ENCODE data around the gene SHMT1. TPM values are rescaled to one million over a fixed set of nuclear protein-coding genes. Genes with fewer than 3 reads are reported as not detected.
"Not testable (repeated sequence)": the region's sequence is repeated elsewhere in the genome, so short reads cannot be mapped to it uniquely, and the experiment has no call there.

SHMT1 gene
- total and polyA plus RNA-seq, 2 experiments from 2014 or later: 30.4 to 36.2 TPM

GRCh38 chr17:18314059-18314730 lies 49.2 kb downstream of the SHMT1 start:
- peak overlapping the region; percentile 92 for H3K27ac ChIP-seq
- no peaks in the 10 kb centered on the region for H3K36me3 ChIP-seq (replicated peaks; ENCODE audit: insufficient read depth, low read depth)
- H2AFZ ChIP-seq: peak overlapping the region; percentile 72
- H3K9me2 ChIP-seq (replicated peaks; ENCODE audit: insufficient read depth): no peaks in the 10 kb centered on the region
- peaks cover 2% of the 10 kb centered on the region for H4K20me1 ChIP-seq (ENCODE audit: insufficient read depth, poor library complexity, severe bottlenecking)
- peaks cover 81% of the 10 kb centered on the region for H3K79me2 ChIP-seq
- 1% methylated on average over 39 of the region's 39 CpGs for WGBS (ENCODE audit: low lambda C conversion rate, missing lambda C conversion rate)
- H3K4me1 ChIP-seq (ENCODE audit: insufficient read depth): peaks cover 50% of the 10 kb centered on the region
- DNase-seq (ENCODE audit: low spot score): no peak
- no peaks in the 10 kb centered on the region for H3K27me3 ChIP-seq
- TF ChIP-seq EZH2 (IDR thresholded peaks at IDR 0.05; ENCODE audit: borderline replicate concordance): no peak
- TF ChIP-seq, protein P1, sequence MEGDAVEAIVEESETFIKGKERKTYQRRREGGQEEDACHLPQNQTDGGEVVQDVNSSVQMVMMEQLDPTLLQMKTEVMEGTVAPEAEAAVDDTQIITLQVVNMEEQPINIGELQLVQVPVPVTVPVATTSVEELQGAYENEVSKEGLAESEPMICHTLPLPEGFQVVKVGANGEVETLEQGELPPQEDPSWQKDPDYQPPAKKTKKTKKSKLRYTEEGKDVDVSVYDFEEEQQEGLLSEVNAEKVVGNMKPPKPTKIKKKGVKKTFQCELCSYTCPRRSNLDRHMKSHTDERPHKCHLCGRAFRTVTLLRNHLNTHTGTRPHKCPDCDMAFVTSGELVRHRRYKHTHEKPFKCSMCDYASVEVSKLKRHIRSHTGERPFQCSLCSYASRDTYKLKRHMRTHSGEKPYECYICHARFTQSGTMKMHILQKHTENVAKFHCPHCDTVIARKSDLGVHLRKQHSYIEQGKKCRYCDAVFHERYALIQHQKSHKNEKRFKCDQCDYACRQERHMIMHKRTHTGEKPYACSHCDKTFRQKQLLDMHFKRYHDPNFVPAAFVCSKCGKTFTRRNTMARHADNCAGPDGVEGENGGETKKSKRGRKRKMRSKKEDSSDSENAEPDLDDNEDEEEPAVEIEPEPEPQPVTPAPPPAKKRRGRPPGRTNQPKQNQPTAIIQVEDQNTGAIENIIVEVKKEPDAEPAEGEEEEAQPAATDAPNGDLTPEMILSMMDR (IDR thresholded peaks at IDR 0.05; ENCODE audit: poor library complexity): peak; percentile 1
- H3K4me2 ChIP-seq: peak overlapping the region; percentile 93
- H3K4me3 ChIP-seq: peak overlapping the region; percentile 35
- no peaks in the 10 kb centered on the region for H3K9me3 ChIP-seq (ENCODE audit: low read depth)

GRCh38 chr17:18309202-18309601 lies 54.1 kb downstream of the SHMT1 start:
- Histone ChIP-seq H3K36me3 (replicated peaks; ENCODE audit: insufficient read depth, low read depth) (no peaks in the 10 kb centered on the region), H3K9me3 (ENCODE audit: low read depth) (no peaks in the 10 kb centered on the region), H3K4me2 (no peak overlapping the region), H3K4me1 (ENCODE audit: insufficient read depth) (peaks cover 16% of the 10 kb centered on the region), H3K9me2 (replicated peaks; ENCODE audit: insufficient read depth) (no peaks in the 10 kb centered on the region), H3K79me2 (peaks cover 48% of the 10 kb centered on the region), H3K4me3 (no peak overlapping the region), H4K20me1 (ENCODE audit: insufficient read depth, poor library complexity, severe bottlenecking) (no peaks in the 10 kb centered on the region), H2AFZ (no peak overlapping the region), H3K27me3 (no peaks in the 10 kb centered on the region), H3K27ac (no peak overlapping the region)
- WGBS (ENCODE audit: low lambda C conversion rate, missing lambda C conversion rate): 98% methylated on average over 4 of the region's 4 CpGs
- TF ChIP-seq, protein P1 (IDR thresholded peaks at IDR 0.05; ENCODE audit: poor library complexity): no peak
- TF ChIP-seq EZH2phosphoT487 (IDR thresholded peaks at IDR 0.05; ENCODE audit: low read depth, severe bottlenecking, unreplicated experiment): no peak
- TF ChIP-seq EZH2 (IDR thresholded peaks at IDR 0.05; ENCODE audit: borderline replicate concordance): no peak
- DNase-seq (ENCODE audit: low spot score): no peak

DNA sequence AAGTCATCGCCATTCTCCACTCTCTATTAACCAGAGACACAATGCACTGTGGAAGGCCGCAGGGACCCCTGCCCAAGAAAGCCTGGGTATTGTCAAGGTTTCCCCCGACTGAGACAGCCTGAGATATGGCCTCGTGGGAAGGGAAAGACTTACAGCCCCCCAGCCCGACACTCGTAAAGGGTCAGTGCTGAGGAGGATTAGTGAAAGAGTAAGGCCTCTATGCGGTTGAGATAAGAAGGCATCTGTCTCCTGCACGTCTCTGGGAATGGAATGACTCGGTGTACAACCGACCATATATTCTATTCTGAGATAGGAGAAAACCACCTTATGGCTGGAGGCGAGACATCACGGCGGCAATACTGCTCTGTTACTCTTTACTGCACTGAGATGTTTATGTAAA lies 60.1 kb downstream of the SHMT1 start:
- H3K9me3 ChIP-seq (ENCODE audit: low read depth); H3K9me2 ChIP-seq (replicated peaks; ENCODE audit: insufficient read depth); H3K79me2 ChIP-seq; H2AFZ ChIP-seq; H3K4me1 ChIP-seq (ENCODE audit: insufficient read depth); H3K36me3 ChIP-seq (replicated peaks; ENCODE audit: insufficient read depth, low read depth); H3K27me3 ChIP-seq; H4K20me1 ChIP-seq (ENCODE audit: insufficient read depth, poor library complexity, severe bottlenecking); H3K4me2 ChIP-seq; H3K27ac ChIP-seq; DNase-seq (ENCODE audit: low spot score); H3K4me3 ChIP-seq: not testable (repeated sequence)
- 43% methylated on average over 13 of the region's 13 CpGs for WGBS (ENCODE audit: low lambda C conversion rate, missing lambda C conversion rate)

DNA sequence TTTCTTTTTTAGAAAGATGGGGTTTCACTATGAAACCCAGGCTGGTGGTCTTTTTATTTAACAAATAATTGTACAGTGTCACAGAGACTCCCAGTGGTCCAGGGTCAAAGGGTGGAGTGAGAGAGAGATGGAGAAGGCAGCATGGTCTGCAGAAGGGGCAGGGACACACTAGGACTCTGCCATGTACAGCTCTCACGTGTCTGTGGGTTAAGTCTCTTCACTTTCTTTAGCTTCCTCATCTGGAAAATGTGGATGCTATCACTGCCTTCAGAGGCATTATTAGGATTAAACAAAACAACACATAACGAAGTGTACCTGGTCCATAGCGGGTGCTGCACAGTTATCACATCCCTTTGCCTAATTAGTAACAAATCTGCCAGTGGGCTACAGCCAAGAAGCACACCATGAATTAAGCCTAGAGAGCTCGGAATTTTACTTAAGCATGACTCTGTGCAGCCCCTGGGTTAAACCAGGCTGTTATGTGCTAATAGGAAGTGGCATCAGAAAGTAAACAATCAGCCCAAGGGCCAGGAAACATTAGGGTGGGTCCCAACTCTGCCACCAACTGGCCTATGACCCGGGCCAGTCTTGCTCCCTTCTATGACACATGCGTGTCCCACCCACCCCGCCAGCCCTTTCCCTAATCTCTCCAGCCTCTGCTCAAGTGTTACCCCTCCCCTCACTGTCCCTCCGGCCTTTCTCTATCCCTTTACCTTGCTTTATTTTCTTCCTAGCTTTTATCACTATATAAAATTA lies 62.4 kb downstream of the SHMT1 start:
- Histone ChIP-seq H3K9me3 (ENCODE audit: low read depth) (no peaks in the 10 kb centered on the region), H3K4me1 (ENCODE audit: insufficient read depth) (no peaks in the 10 kb centered on the region), H3K4me3 (no peak overlapping the region), H3K36me3 (replicated peaks; ENCODE audit: insufficient read depth, low read depth) (no peaks in the 10 kb centered on the region), H3K27ac (no peak overlapping the region), H3K79me2 (no peaks in the 10 kb centered on the region), H3K4me2 (no peak overlapping the region), H2AFZ (no peak overlapping the region), H3K9me2 (replicated peaks; ENCODE audit: insufficient read depth) (no peaks in the 10 kb centered on the region), H3K27me3 (no peaks in the 10 kb centered on the region), H4K20me1 (ENCODE audit: insufficient read depth, poor library complexity, severe bottlenecking) (no peaks in the 10 kb centered on the region)
- DNase-seq (ENCODE audit: low spot score): no peak
- no peak for TF ChIP-seq EZH2 (IDR thresholded peaks at IDR 0.05; ENCODE audit: borderline replicate concordance)
- TF ChIP-seq EZH2phosphoT487 (IDR thresholded peaks at IDR 0.05; ENCODE audit: low read depth, severe bottlenecking, unreplicated experiment): no peak
- TF ChIP-seq, protein P1 (IDR thresholded peaks at IDR 0.05; ENCODE audit: poor library complexity): no peak
- 88% methylated on average over 8 of the region's 8 CpGs for WGBS (ENCODE audit: low lambda C conversion rate, missing lambda C conversion rate)

DNA sequence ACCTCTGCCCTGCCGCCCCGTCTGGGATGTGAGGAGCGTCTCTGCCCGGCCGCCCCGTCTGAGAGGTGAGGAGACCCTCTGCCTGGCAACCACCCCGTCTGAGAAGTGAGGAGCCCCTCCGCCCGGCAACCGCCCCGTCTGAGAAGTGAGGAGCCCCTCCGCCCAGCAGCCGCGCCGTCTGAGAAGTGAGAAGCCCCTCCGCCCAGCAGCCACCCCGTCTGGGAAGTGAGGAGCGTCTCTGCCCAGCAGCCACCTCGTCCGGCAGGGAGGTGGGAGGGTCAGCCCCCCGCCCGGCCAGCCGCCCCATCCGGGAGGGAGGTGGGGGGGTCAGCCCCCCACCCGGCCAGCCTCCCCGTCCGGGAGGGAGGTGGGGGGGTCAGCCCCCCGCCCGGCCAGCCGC lies 65.3 kb downstream of the SHMT1 start:
- not testable (repeated sequence) for H4K20me1 ChIP-seq (ENCODE audit: insufficient read depth, poor library complexity, severe bottlenecking); H3K9me3 ChIP-seq (ENCODE audit: low read depth); H3K79me2 ChIP-seq; H3K27ac ChIP-seq; H3K9me2 ChIP-seq (replicated peaks; ENCODE audit: insufficient read depth); H2AFZ ChIP-seq; H3K36me3 ChIP-seq (replicated peaks; ENCODE audit: insufficient read depth, low read depth); H3K27me3 ChIP-seq; H3K4me2 ChIP-seq; H3K4me3 ChIP-seq; H3K4me1 ChIP-seq (ENCODE audit: insufficient read depth); DNase-seq (ENCODE audit: low spot score)
- no CpG with 5 or more reads among the region's 30 CpGs for WGBS (ENCODE audit: low lambda C conversion rate, missing lambda C conversion rate)

Measured in hepatocyte (in vitro differentiated cells).